Dendritic cell treated with granulocyte-macrophage colony-stimulating factor and Interleukin-4, amounts not matched to agents 40 ng/mL and 50 ng/mL, for 4 days (primary cell): ENCODE results near the gene EPB41L3.

Experiments used
- H3K27ac Mint-ChIP-seq: one replicate; pipeline ENCODE4 v1.8.0; 2022; ENCODE audit warnings: mild to moderate bottlenecking, mixed read lengths
- H3K27me3 Mint-ChIP-seq: one replicate; pipeline ENCODE4 v1.8.0; 2022; ENCODE audit warnings: mild to moderate bottlenecking, mixed read lengths
- H3K36me3 Mint-ChIP-seq: one replicate; pipeline ENCODE4 v1.8.0; 2022; ENCODE audit warnings: low read depth, mixed read lengths
- H3K4me1 Mint-ChIP-seq: one replicate; pipeline ENCODE4 v1.8.0; 2022; ENCODE audit warnings: low read depth, mixed read lengths
- H3K4me3 Mint-ChIP-seq: one replicate; pipeline ENCODE4 v1.8.0; 2022; ENCODE audit warnings: mild to moderate bottlenecking, moderate library complexity, mixed read lengths
- H3K9me3 Mint-ChIP-seq: one replicate; pipeline ENCODE4 v1.8.0; 2022; ENCODE audit warnings: mixed read lengths
- intact Hi-C: fragments of 100-400 bp; cut with micrococcal nuclease; formaldehyde crosslinking; loops from one replicate; pipeline ENCODE4 v1.15.0; 2022

Gene EPB41L3

DNA sequence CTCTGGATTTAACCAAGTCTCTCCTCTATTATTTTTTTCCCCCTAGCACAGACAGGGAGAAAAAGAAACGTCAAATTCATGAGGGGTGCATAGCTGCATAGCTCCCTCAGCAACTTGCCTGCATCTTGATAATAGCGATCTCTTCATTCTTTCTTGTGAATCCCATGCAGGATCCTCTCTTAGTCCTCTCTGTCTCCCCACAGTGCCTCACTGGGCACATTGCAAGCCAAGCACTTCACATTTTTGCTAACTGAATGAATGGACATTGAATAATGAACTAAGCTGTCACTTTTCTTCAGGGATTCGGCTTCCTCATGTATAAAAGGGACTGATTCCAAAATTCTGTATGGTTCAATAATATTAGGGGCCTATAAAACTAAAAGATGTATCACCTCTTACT lies 2.9 kb upstream of the EPB41L3 start:
- no peak overlapping the region for H3K27ac Mint-ChIP-seq
- H3K9me3 Mint-ChIP-seq: no peaks in the 10 kb centered on the region
- H3K36me3 Mint-ChIP-seq: no peaks in the 10 kb centered on the region
- H3K27me3 Mint-ChIP-seq: peaks cover 5% of the 10 kb centered on the region
- H3K4me1 Mint-ChIP-seq: peaks cover 23% of the 10 kb centered on the region
- intact Hi-C loops: loop anchor here (1.0 to 10.0 kb wide), 4 partner anchors 34 to 312 kb away; no protein-coding TSS in a partner anchor
- no peak overlapping the region for H3K4me3 Mint-ChIP-seq

DNA sequence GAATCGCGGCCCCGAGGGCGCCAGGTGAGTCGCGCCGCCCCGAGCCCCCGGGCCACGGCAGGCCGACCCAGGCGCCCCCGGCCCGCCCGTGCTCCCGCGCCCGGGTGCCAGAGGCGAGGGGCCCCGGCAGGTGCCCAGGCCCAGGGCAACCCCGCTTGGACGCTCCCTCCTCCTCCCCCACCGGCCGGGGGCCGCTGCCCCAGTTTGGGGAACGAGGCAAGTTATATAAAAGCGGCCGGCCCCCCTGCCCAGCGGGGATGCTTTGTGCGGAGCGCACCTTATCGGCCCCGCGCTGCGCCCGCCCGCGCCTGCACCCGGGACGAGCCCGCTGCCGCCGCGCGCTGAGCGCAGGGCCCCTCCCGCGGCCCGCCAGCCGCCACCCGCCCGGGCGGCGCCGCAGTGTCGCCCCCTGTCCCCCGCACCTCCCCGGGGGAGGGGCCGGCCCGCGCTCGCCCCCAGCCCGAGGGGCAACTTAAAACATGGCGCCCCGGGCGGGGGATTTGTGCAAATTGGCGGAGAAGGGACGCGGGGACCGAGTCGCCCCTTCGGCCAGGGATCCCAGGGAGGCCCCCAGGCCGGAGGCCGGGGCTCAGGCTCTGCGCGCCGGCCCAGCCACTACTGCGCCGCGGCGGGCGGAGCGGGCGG lies 639 bp downstream of the EPB41L3 start:
- intact Hi-C loops: loop anchor here (10.0 kb wide), 1 partner anchor 308 kb away; no protein-coding TSS in a partner anchor
- peak overlapping the region; percentile 77 for H3K27ac Mint-ChIP-seq
- no peaks in the 10 kb centered on the region for H3K9me3 Mint-ChIP-seq
- peak overlapping the region; percentile 77 for H3K4me3 Mint-ChIP-seq
- H3K36me3 Mint-ChIP-seq: no peaks in the 10 kb centered on the region
- peaks cover 37% of the 10 kb centered on the region for H3K4me1 Mint-ChIP-seq
- no peaks in the 10 kb centered on the region for H3K27me3 Mint-ChIP-seq

DNA sequence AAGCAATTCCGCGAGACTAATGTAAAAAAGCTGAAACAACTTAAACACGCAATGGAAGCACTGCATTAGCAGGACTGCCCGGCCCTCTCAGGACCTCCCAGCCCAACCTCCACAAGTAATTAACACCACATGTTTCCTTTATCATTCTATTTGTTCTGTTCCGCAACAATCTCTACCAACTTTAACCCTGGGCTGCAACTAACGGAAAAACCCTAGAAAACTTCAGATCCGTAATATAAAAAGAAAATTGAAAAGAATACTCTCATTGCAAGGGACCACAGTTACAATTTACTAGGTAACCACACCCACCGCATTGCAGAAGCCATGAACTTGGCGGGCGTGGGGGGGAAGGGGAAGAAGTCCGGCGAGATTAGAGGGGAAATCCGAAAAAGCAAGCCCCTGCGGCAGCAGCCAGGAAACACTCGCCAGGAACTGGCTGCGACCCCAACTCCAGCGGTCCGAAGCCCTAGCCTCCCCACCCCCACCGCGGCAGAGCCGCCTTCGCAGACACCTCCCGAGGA lies 1.2 kb downstream of the EPB41L3 start:
- H3K4me1 Mint-ChIP-seq: peaks cover 40% of the 10 kb centered on the region
- H3K4me3 Mint-ChIP-seq: peak overlapping the region; percentile 77
- peak overlapping the region; percentile 74 for H3K27ac Mint-ChIP-seq
- H3K9me3 Mint-ChIP-seq: no peaks in the 10 kb centered on the region
- no peaks in the 10 kb centered on the region for H3K27me3 Mint-ChIP-seq
- intact Hi-C loops: loop anchor here (10.0 kb wide), 1 partner anchor 308 kb away; no protein-coding TSS in a partner anchor
- H3K36me3 Mint-ChIP-seq: no peaks in the 10 kb centered on the region

DNA sequence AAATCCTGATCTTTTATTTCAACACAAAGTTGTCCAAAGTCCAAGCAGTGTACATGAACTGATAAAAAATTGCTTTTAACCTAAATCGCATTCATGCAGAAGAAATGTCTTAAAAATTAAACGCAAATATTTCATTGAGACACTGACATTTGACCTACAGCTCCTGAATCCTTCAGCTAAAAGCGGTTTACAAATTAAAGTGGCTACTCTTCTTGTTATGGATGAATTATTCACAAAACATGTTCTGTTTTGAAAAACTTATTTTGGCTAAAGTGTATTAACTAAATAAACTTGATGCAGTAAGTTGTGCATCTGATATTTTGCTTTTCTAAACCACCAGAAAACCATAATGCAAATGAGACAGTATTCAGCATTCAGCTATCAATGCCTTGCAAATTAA lies 2.2 kb downstream of the EPB41L3 start:
- Mint-ChIP-seq H3K27me3 (no peaks in the 10 kb centered on the region), H3K36me3 (no peaks in the 10 kb centered on the region), H3K4me3 (no peak overlapping the region), H3K4me1 (peaks cover 38% of the 10 kb centered on the region), H3K9me3 (no peaks in the 10 kb centered on the region), H3K27ac (no peak overlapping the region)
- intact Hi-C loops: loop anchor here (10.0 kb wide), 1 partner anchor 307 kb away; no protein-coding TSS in a partner anchor

DNA sequence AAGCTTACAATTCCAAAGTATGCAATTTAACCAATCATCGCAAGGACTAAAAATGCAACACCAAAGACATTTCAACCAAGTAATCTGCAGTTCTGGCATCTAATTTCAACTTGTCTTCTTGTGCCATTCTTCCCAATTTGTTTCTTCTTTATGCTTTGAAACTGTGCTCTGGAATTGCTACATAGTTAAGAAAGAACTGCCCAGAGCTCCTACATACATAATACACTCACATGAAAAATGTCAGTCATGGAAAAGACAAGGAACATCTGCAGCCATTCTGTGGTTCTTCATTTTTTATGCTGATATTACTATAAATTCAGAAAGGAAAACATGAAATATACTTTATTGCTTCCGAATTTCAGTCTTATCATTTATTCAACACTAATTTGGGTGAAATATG lies 4.4 kb downstream of the EPB41L3 start:
- Mint-ChIP-seq H3K27ac (no peak overlapping the region), H3K27me3 (no peaks in the 10 kb centered on the region)
- intact Hi-C loops: no loop called here

DNA sequence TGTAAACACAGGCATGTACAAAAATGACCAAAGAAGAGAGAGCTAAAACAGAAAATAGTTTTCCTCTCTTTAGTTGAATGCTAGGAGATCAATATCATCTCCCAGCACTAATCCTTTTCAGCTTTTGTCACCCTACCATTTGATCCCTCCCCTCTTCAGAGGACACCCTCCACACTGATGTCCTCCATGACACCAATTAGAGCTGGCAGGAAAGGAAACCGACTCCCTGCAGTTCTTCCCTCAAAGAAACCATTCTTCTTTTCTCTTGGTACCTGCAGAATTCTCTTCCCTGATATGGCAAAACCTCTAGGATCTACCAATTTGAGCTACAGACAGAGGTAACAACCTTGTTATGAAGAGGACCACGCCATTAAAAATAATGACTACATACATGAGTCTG lies 5.3 kb downstream of the EPB41L3 start:
- Mint-ChIP-seq H3K4me1 (peaks cover 45% of the 10 kb centered on the region), H3K9me3 (no peaks in the 10 kb centered on the region), H3K27ac (no peak overlapping the region), H3K4me3 (no peak overlapping the region), H3K27me3 (no peaks in the 10 kb centered on the region), H3K36me3 (no peaks in the 10 kb centered on the region)
- intact Hi-C loops: no loop called here

More for the DNA sequence above, 4.4 kb downstream of the EPB41L3 start:
- Mint-ChIP-seq H3K9me3 (no peaks in the 10 kb centered on the region), H3K4me3 (no peak overlapping the region), H3K36me3 (no peaks in the 10 kb centered on the region), H3K4me1 (peaks cover 45% of the 10 kb centered on the region)

DNA sequence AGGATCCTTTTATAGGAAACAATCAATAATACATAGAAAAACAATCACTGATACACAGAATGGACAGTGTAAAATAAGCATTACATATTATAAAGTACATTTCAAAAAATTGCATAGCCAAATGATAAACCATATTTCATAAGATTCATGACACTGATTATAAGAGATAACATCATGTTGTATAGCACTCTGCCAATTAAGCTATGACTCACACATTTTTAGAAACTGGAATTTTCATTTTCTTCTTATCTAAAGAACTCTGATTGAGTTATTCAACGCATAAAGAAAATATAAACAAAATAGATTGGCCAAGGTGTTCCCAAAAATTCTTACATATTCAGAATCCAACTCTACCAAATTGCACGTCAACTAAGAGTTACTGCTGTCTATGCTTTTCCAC lies 5.9 kb downstream of the EPB41L3 start:
- H3K9me3 Mint-ChIP-seq: no peaks in the 10 kb centered on the region
- H3K27me3 Mint-ChIP-seq: no peaks in the 10 kb centered on the region
- no peaks in the 10 kb centered on the region for H3K36me3 Mint-ChIP-seq
- peaks cover 45% of the 10 kb centered on the region for H3K4me1 Mint-ChIP-seq
- H3K27ac Mint-ChIP-seq: no peak overlapping the region
- no peak overlapping the region for H3K4me3 Mint-ChIP-seq
- intact Hi-C loops: no loop called here

DNA sequence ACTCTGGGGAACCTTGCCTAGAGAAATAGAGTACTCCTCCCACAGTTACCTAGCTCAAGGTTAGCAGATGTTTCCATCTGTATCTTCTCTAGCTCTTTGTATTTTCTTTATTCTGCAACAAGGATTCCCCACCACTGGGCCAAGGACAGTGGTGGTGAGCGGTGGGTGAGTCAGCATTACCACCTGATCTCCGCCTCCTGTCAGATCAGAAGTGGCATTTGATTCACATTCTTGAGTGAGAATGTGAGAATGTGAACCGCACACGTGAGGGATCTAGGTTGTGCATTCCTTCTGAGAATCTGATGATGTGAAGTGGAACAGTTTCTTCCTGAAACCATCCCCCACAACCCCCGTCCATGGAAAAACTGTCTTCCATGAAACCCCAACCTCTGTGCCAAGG lies 9.0 kb downstream of the EPB41L3 start:
- H3K4me1 Mint-ChIP-seq: peaks cover 52% of the 10 kb centered on the region
- H3K27ac Mint-ChIP-seq: no peak overlapping the region
- H3K9me3 Mint-ChIP-seq: no peaks in the 10 kb centered on the region
- intact Hi-C loops: no loop called here
- H3K36me3 Mint-ChIP-seq: peaks cover 11% of the 10 kb centered on the region
- H3K27me3 Mint-ChIP-seq: no peaks in the 10 kb centered on the region
- H3K4me3 Mint-ChIP-seq: no peak overlapping the region

DNA sequence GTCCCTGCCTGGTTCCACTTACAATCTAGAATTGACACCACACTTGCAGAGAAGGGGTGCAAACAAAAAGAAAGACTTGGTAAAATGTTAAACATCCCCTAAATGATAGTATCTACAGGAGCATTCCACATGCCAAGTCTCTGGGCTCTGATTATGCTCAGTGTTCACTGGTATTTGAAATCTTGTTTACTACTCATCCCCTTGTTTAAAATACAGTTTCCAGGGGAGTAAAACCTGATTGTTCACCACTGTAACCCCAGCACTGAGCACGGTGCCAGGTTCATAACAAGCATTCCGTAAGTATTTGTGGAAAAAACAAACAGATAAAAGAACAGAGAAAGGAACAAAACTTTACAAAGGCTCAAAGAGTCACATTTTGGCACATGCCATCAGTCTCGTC lies 11.7 kb downstream of the EPB41L3 start:
- intact Hi-C loops: no loop called here
- Mint-ChIP-seq H3K4me1 (peaks cover 54% of the 10 kb centered on the region), H3K27me3 (no peaks in the 10 kb centered on the region), H3K36me3 (peaks cover 11% of the 10 kb centered on the region), H3K4me3 (no peak overlapping the region), H3K27ac (no peak overlapping the region), H3K9me3 (no peaks in the 10 kb centered on the region)

DNA sequence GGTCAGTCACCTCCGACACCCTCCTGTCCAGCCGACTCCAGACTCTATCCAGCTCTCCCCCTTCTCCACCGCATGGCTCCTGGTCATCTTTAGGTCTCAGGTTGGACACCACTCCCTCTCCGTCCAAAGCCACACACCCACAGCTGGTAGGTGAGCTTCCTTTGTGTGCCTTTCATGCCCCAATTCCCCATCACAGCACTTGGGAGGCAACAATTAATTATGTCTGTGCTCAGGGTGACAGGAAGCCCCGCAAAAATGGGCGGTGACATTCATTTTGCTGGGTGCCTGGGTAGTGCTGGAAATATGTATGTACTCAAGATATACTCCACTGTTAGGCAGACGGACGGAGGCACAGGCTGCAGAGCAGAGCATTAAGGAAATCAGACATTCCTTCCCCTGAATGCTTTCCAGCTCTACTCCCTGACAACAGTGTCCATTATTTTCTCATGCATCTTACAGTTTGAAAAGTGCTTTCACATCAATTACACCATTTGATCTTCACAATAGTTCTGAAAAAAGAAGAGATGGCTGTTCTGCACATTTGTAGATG lies 13.1 kb downstream of the EPB41L3 start:
- Mint-ChIP-seq H3K4me3 (no peak overlapping the region), H3K27ac (no peak overlapping the region), H3K36me3 (peaks cover 11% of the 10 kb centered on the region), H3K9me3 (no peaks in the 10 kb centered on the region), H3K4me1 (peaks cover 54% of the 10 kb centered on the region), H3K27me3 (no peaks in the 10 kb centered on the region)
- intact Hi-C loops: no loop called here

DNA sequence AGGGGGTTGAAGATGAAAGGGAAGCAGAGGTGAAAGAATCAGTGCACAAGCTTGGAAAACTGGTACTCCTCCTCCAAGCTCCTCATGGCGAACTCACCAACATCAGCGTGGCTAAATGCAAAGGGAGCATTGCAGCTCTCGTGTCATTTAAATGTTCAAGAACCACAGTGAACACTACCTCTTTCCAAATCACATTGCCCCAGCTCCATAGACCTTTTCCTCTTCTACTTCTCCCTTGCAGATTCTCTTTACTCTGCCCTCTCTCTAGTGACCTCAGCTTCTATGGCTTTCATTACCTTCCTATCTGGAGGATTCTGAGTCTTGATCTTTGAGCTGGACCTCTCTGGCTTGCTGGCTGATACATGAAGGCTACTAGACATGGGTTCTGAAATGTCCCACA lies 14.3 kb downstream of the EPB41L3 start:
- no peaks in the 10 kb centered on the region for H3K27me3 Mint-ChIP-seq
- H3K27ac Mint-ChIP-seq: peak overlapping the region; percentile 13
- H3K9me3 Mint-ChIP-seq: no peaks in the 10 kb centered on the region
- no peak overlapping the region for H3K4me3 Mint-ChIP-seq
- H3K36me3 Mint-ChIP-seq: peaks cover 15% of the 10 kb centered on the region
- intact Hi-C loops: no loop called here
- H3K4me1 Mint-ChIP-seq: peaks cover 44% of the 10 kb centered on the region

DNA sequence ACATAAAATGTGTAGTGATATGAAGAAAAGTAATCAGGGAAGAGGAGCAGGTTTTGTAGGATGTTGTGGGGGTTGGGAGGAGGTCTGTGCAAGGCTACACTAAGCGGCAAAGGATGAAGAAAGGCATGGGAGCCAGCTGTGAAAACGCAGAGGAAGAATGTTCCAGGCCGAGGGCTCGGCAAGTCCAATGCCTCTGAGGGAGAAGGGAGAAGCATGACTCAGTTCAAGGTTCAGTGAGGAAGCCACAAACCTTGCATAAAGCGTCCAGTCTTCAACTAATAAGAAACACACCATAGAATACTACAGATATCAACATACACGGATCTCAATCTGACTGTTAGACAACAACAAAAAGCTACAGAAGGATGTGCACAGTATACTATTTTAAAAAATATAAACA lies 16.2 kb downstream of the EPB41L3 start:
- Mint-ChIP-seq H3K27ac (peak overlapping the region; percentile 26), H3K4me1 (peaks cover 41% of the 10 kb centered on the region), H3K36me3 (peaks cover 17% of the 10 kb centered on the region), H3K9me3 (no peaks in the 10 kb centered on the region), H3K4me3 (no peak overlapping the region), H3K27me3 (no peaks in the 10 kb centered on the region)
- intact Hi-C loops: no loop called here

DNA sequence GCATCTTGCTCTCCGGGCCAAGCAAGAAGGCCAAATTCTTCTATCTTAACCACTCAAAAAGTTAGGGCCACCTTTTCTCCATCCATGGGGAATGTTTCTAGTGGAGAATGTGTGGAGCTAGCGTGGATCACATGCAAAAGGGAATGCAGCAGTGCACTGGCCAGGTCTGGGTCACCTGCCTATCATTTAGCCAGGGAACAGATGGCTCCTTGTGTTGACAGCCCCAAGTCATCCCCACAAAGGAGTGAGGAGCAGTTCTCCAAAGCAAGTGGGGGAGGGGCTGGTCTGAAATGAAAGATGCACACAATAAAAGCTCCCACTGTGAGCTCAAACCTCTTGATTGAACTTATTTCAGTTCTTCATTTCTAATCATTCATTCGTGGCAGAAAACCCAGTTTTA lies 19.1 kb downstream of the EPB41L3 start:
- H3K27ac Mint-ChIP-seq: no peak overlapping the region
- H3K4me3 Mint-ChIP-seq: no peak overlapping the region
- intact Hi-C loops: no loop called here
- no peaks in the 10 kb centered on the region for H3K9me3 Mint-ChIP-seq
- peaks cover 6% of the 10 kb centered on the region for H3K36me3 Mint-ChIP-seq
- H3K27me3 Mint-ChIP-seq: no peaks in the 10 kb centered on the region
- peaks cover 18% of the 10 kb centered on the region for H3K4me1 Mint-ChIP-seq

DNA sequence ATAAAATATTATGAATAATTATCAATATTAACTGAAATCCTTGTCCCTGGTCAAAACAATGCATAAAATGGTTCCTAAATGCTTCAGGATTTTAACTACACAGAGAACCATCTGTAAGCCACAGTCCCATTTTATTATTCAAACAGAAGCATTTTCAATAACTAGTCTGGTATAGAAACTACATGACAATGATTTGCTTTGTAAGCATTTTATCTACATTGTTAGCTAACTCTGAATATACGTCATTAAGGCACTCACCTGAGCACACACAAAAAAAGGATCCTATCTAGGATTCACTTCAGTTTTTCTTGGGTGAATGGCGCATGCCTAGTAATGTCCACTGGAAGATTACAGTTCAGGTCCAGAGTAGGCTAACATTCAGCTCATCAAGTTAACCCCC lies 22.8 kb downstream of the EPB41L3 start:
- Mint-ChIP-seq H3K9me3 (no peaks in the 10 kb centered on the region), H3K27ac (no peak overlapping the region), H3K27me3 (no peaks in the 10 kb centered on the region), H3K4me3 (no peak overlapping the region), H3K4me1 (peaks cover 29% of the 10 kb centered on the region), H3K36me3 (peaks cover 6% of the 10 kb centered on the region)
- intact Hi-C loops: no loop called here
